Measurements from ENCODE around the gene RNU7-1.

- TF ChIP-seq CTCF (IDR thresholded peaks at IDR 0.05; ENCODE audit: poor library complexity), result no peak
- no peak for TF ChIP-seq EZH2phosphoT487 (IDR thresholded peaks at IDR 0.05; ENCODE audit: low read depth, severe bottlenecking, unreplicated experiment)
These were observed 2.0 kb downstream of the RNU7-1 start for GRCh38 chr12:6945613-6946012.

All from hepatocyte (in vitro differentiated cells).